Mononuclear cell (primary cell): ENCODE results near the gene KLRF2. TPM values are rescaled to one million over a fixed set of nuclear protein-coding genes. Genes with fewer than 3 reads are reported as not detected.

Experiments used
- H3K27me3 ChIP-seq: 2 replicates; pipeline ENCODE4 v1.6.0; 2011; ENCODE audit warnings: low read length, control low read depth; ENCODE audit not compliant: insufficient read depth
- H3K4me1 ChIP-seq: 2 replicates; pipeline ENCODE4 v1.5.1; 2011; ENCODE audit warnings: mild to moderate bottlenecking, low read length, control low read depth; ENCODE audit not compliant: insufficient read depth
- H3K4me3 ChIP-seq: 2 replicates; pipeline ENCODE4 v1.5.1; 2011; ENCODE audit warnings: mild to moderate bottlenecking, low read length, moderate library complexity
- H3K9me3 ChIP-seq: 2 replicates; pipeline ENCODE4 v1.5.1; 2011; ENCODE audit warnings: low read depth, mild to moderate bottlenecking, control low read depth, low read length
- total RNA-seq: library from RNA; depleted of rRNA; stranded (reverse); fragments of >200 nt; gene quantifications from one replicate; pipeline ENCODE4 v1.2.3, GENCODE V29; 2012

Gene KLRF2
- total RNA-seq, 1 donor: not detected

DNA sequence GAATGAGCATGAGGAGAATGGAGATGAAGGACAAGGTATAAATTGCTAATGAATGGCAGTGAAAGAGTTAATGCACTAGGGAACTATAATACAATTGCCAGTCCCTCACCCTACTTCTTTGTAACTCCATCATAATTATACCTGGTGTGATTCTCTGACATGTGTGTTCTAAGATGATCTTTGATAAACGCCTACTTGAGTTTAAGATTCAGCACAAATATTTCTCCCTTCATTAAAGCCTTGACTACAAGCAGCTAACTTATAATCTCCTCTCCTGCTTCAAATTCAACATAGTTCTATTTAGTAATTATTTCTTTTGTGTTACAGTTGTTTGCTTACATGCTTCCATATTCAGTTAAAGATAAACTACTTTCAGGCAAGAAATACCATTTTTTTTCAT, 60.5 kb downstream of the KLRF2 start:
- peaks cover 3% of the 10 kb centered on the region for H3K27me3 ChIP-seq
- H3K9me3 ChIP-seq: no peaks in the 10 kb centered on the region
- peaks cover 34% of the 10 kb centered on the region for H3K4me1 ChIP-seq
- H3K4me3 ChIP-seq: no peak overlapping the region

DNA sequence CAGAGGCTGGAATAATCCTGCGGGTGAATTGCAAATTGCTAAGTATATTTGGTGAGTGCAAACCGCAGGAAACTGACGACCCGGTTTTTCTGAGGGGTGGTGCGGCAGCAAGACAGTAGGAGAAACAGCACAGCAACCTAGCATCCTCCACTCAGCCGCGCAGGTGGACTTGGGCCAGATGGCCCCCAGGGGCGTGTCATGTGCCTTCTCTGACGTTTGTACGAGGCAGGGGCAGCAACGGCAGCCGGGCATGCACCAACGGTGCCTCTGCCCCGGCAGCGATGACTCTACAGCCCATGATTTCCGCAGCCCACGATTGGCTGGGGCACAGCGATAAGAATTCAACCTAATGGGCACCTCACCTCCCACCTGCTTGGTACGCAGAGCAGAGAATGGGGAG, 62.0 kb downstream of the KLRF2 start:
- Histone ChIP-seq H3K27me3 (peaks cover 3% of the 10 kb centered on the region), H3K9me3 (no peaks in the 10 kb centered on the region), H3K4me1 (peaks cover 48% of the 10 kb centered on the region), H3K4me3 (peak overlapping the region; percentile 30)

DNA sequence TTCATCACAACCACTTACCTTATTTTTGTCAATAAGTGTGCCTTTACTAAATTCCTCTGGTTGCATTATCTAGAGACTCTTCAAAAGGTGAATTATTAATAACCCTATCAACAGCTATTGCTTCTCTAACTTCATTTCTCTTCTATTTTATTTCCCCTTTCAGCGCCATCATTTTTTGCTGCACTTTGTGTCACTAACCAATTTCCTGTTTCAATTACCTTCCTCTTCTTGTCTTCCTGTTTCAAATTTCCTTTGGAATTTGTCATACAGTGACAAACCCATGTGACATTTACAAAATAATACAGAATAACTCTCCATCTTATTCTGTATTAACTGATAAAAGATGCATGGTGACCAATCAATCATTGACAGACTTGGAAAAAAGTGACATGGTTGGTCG, 63.1 kb downstream of the KLRF2 start:
- Histone ChIP-seq H3K27me3 (peaks cover 3% of the 10 kb centered on the region), H3K4me3 (no peak overlapping the region), H3K4me1 (peaks cover 58% of the 10 kb centered on the region), H3K9me3 (no peaks in the 10 kb centered on the region)

Other genes starting within 250 kb of the KLRF2 start
- 167 TPM for gene CLEC2D, start 211.8 kb upstream of the KLRF2 start, total RNA-seq
- gene CLECL1, start 148.4 kb upstream of the KLRF2 start, total RNA-seq: 4.4 TPM
- 2,627 TPM for gene CD69, start 120.6 kb upstream of the KLRF2 start, total RNA-seq
- 27.0 TPM for gene KLRF1, start 54.0 kb upstream of the KLRF2 start, total RNA-seq
- 248 TPM for gene CLEC2B, start 12.1 kb upstream of the KLRF2 start, total RNA-seq
- not detected for gene CLEC2A, start 50.9 kb downstream of the KLRF2 start, total RNA-seq
- 33.7 TPM for gene CLEC12A, start 89.9 kb downstream of the KLRF2 start, total RNA-seq
- gene CLEC1B, start 117.6 kb downstream of the KLRF2 start, total RNA-seq: 14.2 TPM
- gene CLEC12B, start 129.1 kb downstream of the KLRF2 start, total RNA-seq: 1.9 TPM
- 0.42 TPM for gene CLEC9A, start 149.2 kb downstream of the KLRF2 start, total RNA-seq
- 0.10 TPM for gene CLEC1A, start 217.5 kb downstream of the KLRF2 start, total RNA-seq
- 177 TPM for gene CLEC7A, start 248.7 kb downstream of the KLRF2 start, total RNA-seq